ENCODE results near the gene SMAD3.
A peak's percentile ranks its signal among the peaks of the same experiment; 100 is the strongest.

SMAD3 gene

GRCh38 chr15:67063689-67064606 is 1.5 kb upstream of the SMAD3 start:
- Histone ChIP-seq H3K4me3 (ENCODE audit: low read depth, low read length) (no peak overlapping the region), H3K27ac (no peak overlapping the region; the same call in 1 of the 2 replicates), H3K36me3 (no peaks in the 10 kb centered on the region), H3K9me3 (ENCODE audit: severe bottlenecking) (no peaks in the 10 kb centered on the region), H3K27me3 (ENCODE audit: insufficient read depth, low read depth, severe bottlenecking) (no peaks in the 10 kb centered on the region)
- DNase-seq, result no peak
- TF ChIP-seq CTCF (IDR thresholded peaks at IDR 0.05; ENCODE audit: low read depth, low read length), result no peak

- Histone ChIP-seq H3K36me3 (no peaks in the 10 kb centered on the region), H3K27me3 (ENCODE audit: insufficient read depth, low read depth, severe bottlenecking) (no peaks in the 10 kb centered on the region), H3K4me3 (ENCODE audit: low read depth, low read length) (peak overlapping the region; percentile 61), H3K9me3 (ENCODE audit: severe bottlenecking) (no peaks in the 10 kb centered on the region), H3K27ac (peak overlapping the region; percentile 57)
- DNase-seq, result no peak
- no peak for TF ChIP-seq CTCF (IDR thresholded peaks at IDR 0.05; ENCODE audit: low read depth, low read length)
These were observed 533 bp upstream of the SMAD3 start for GRCh38 chr15:67064607-67065530.

GRCh38 chr15:67066041-67066958 is 898 bp downstream of the SMAD3 start:
- no peak overlapping the region for H3K27ac ChIP-seq
- no peaks in the 10 kb centered on the region for H3K36me3 ChIP-seq
- peak; percentile 22 for DNase-seq
- peak overlapping the region; percentile 52 for H3K4me3 ChIP-seq (ENCODE audit: low read depth, low read length)
- H3K9me3 ChIP-seq (ENCODE audit: severe bottlenecking), result no peaks in the 10 kb centered on the region
- H3K27me3 ChIP-seq (ENCODE audit: insufficient read depth, low read depth, severe bottlenecking), result no peaks in the 10 kb centered on the region
- TF ChIP-seq CTCF (IDR thresholded peaks at IDR 0.05; ENCODE audit: low read depth, low read length), result no peak

- Histone ChIP-seq H3K9me3 (ENCODE audit: severe bottlenecking) (no peaks in the 10 kb centered on the region), H3K4me3 (ENCODE audit: low read depth, low read length) (peak overlapping the region; percentile 52), H3K27me3 (ENCODE audit: insufficient read depth, low read depth, severe bottlenecking) (no peaks in the 10 kb centered on the region), H3K36me3 (no peaks in the 10 kb centered on the region), H3K27ac (no peak overlapping the region)
- DNase-seq, result peak; percentile 73
- no peak for TF ChIP-seq CTCF (IDR thresholded peaks at IDR 0.05; ENCODE audit: low read depth, low read length)
These were observed 1.8 kb downstream of the SMAD3 start for GRCh38 chr15:67066959-67067853.
